Gastroesophageal sphincter (tissue), 4 donors: ENCODE results near the gene KRTAP10-8. TPM values are rescaled to one million over a fixed set of nuclear protein-coding genes. Genes with fewer than 3 reads are reported as not detected.
"Not testable (repeated sequence)": the region's sequence is repeated elsewhere in the genome, so short reads cannot be mapped to it uniquely, and the experiment has no call there.

Source experiments
- ATAC-seq: fragments of 150-250 bp; one replicate; pipeline ENCODE4 v1.9.1; 2016; ENCODE audit warnings: mild to moderate bottlenecking, moderate library complexity
- H3K27ac ChIP-seq, 4 donors: fragments of 200-600 bp; sonication (generic) in 3 of 4; 1 replicate in 3 of 4; 2 replicates in 1 of 4; pipeline ENCODE4 v1.5.1; 2016 to 2019
- H3K27me3 ChIP-seq: fragments of 200-600 bp; sonication (generic); one replicate; pipeline ENCODE4 v1.5.1; 2019
- H3K36me3 ChIP-seq, 2 donors: fragments of 200-600 bp; sonication (generic); one replicate each; pipeline ENCODE4 v1.5.1; 2019; ENCODE audit warnings: control low read depth in 1 of 2
- H3K4me1 ChIP-seq, 3 donors: fragments of 200-600 bp; sonication (generic); 1 replicate in 2 of 3; 2 replicates in 1 of 3; pipeline ENCODE4 v1.5.1; 2016 to 2019; ENCODE audit warnings: control low read depth in 2 of 3
- H3K4me3 ChIP-seq, 2 donors: fragments of 200-600 bp; sonication (generic); one replicate each; pipeline ENCODE4 v1.5.1; 2019; ENCODE audit warnings: mild to moderate bottlenecking in 1 of 2, moderate library complexity in 1 of 2
- H3K9me3 ChIP-seq, 3 donors: fragments of 200-600 bp; sonication (generic); one replicate each; pipeline ENCODE4 v1.5.1; 2017 to 2019; ENCODE audit warnings: control low read depth in 2 of 3
- CTCF ChIP-seq, 4 experiments: fragments of 200-600 bp in 2 of 4; fragments of 450-650 bp in 2 of 4; sonication (generic) in 1 of 4; IDR thresholded peaks; one replicate each; pipeline ENCODE4 v1.5.1; 2017 to 2019; ENCODE audit warnings: antibody characterized with exemption in 4 of 4, mild to moderate bottlenecking in 2 of 4, moderate library complexity in 2 of 4
- EP300 ChIP-seq: sonication (generic); formaldehyde crosslinking; IDR thresholded peaks from one replicate; pipeline ENCODE4 v1.6.1; 2017; ENCODE audit warnings: antibody characterized with exemption, mild to moderate bottlenecking
- POLR2A ChIP-seq, 2 donors: fragments of 450-650 bp; IDR thresholded peaks; one replicate each; pipeline ENCODE4 v1.6.1; 2017; ENCODE audit warnings: antibody characterized with exemption in 2 of 2, mild to moderate bottlenecking in 2 of 2, moderate library complexity in 1 of 2
- POLR2AphosphoS5 ChIP-seq: sonication (generic); formaldehyde crosslinking; IDR thresholded peaks from one replicate; pipeline ENCODE4 v1.6.1; 2017; ENCODE audit warnings: antibody characterized with exemption
- WGBS, 2 donors: methylation state at CpG; one replicate each; pipeline ENCODE4 v1.1.5; 2018; ENCODE audit warnings: low coverage in 1 of 2; 5-methylcytosine and 5-hydroxymethylcytosine counted together
- total RNA-seq, 4 donors: library from RNA; depleted of rRNA; stranded (reverse); fragments of >200 nt; gene quantifications; one replicate each; pipeline ENCODE4 v1.1.0, GENCODE V29; 2016

Gene KRTAP10-8
- total RNA-seq, 4 donors from 2014 or later = not detected

- Histone ChIP-seq H3K27ac (no peak overlapping the region), H3K4me3 (no peak overlapping the region), H3K4me1 (no peaks in the 10 kb centered on the region), H3K27me3 (peaks cover 39% of the 10 kb centered on the region), H3K9me3 (peaks cover 0 to 54% (median 0%) of the 10 kb centered on the region in 3 donors), H3K36me3 (no peaks in the 10 kb centered on the region)
- TF ChIP-seq POLR2A (IDR thresholded peaks at IDR 0.05) = no peak
- TF ChIP-seq POLR2AphosphoS5 = no peak
- no peak for TF ChIP-seq EP300
- 70 to 80% methylated on average over 1 to 7 of the region's 10 CpGs for WGBS, 2 donors
- no peak for ATAC-seq
Observed at GRCh38 chr21:44626262-44626661, 14.4 kb downstream of the KRTAP10-8 start.

GRCh38 chr21:44626673-44627143 is 14.8 kb downstream of the KRTAP10-8 start, which contains the start of gene KRTAP10-9:
Gene KRTAP10-9 (plus strand): TSS chr21:44627093. CDS start chr21:44627172, 79 bp downstream.
- Histone ChIP-seq H3K4me1 (no peaks in the 10 kb centered on the region), H3K27ac (no peak within 1 kb of the TSS), H3K27me3 (peaks cover 39% of the 10 kb centered on the region), H3K36me3 (no peaks in the 10 kb centered on the region), H3K4me3 (no peak within 1 kb of the TSS), H3K9me3 (peaks cover 0 to 58% (median 0%) of the 10 kb centered on the region in 3 donors)
- WGBS, 2 donors = 40 to 55% methylated on average over 1 to 4 of the region's 7 CpGs
- ATAC-seq = no peak
- TF ChIP-seq CTCF (IDR thresholded peaks at IDR 0.05) (no peak), POLR2AphosphoS5 (no peak), POLR2A (IDR thresholded peaks at IDR 0.05) (no peak), EP300 (no peak)

- H3K27ac ChIP-seq, H3K36me3 ChIP-seq, H3K4me3 ChIP-seq, H3K4me1 ChIP-seq, ATAC-seq: not testable (repeated sequence)
- H3K27me3 ChIP-seq = peaks cover 39% of the 10 kb centered on the region
- H3K9me3 ChIP-seq = peaks cover 0 to 63% (median 0%) of the 10 kb centered on the region in 3 donors
- WGBS, 2 donors = 69 to 80% methylated on average over 3 to 5 of the region's 20 CpGs
Observed at GRCh38 chr21:44627181-44627822, 15.4 kb downstream of the KRTAP10-8 start.

- not testable (repeated sequence) for ATAC-seq, H3K27ac ChIP-seq, H3K36me3 ChIP-seq, H3K4me3 ChIP-seq, H3K4me1 ChIP-seq
- WGBS, 2 donors = 13% methylated on average over 7 of the region's 15 CpGs; no CpG with 5 or more reads in 1 of the 2 donors
- H3K9me3 ChIP-seq = peaks cover 0 to 63% (median 0%) of the 10 kb centered on the region in 3 donors
- H3K27me3 ChIP-seq = peaks cover 39% of the 10 kb centered on the region
Observed at GRCh38 chr21:44627831-44628233, 16.0 kb downstream of the KRTAP10-8 start.

GRCh38 chr21:44628707-44629391 is 17.0 kb downstream of the KRTAP10-8 start:
- H3K9me3 ChIP-seq = peaks cover 0 to 57% (median 0%) of the 10 kb centered on the region in 3 donors
- peaks cover 39% of the 10 kb centered on the region for H3K27me3 ChIP-seq
- no peaks in the 10 kb centered on the region for H3K36me3 ChIP-seq
- no peak for ATAC-seq
- no CpG with 5 or more reads among the region's 18 CpGs for WGBS, 2 donors
- no peaks in the 10 kb centered on the region for H3K4me1 ChIP-seq
- H3K27ac ChIP-seq = no peak overlapping the region
- TF ChIP-seq POLR2AphosphoS5 = no peak
- TF ChIP-seq POLR2A (IDR thresholded peaks at IDR 0.05) = no peak
- TF ChIP-seq EP300 = no peak
- no peak for TF ChIP-seq CTCF (IDR thresholded peaks at IDR 0.05)
- no peak overlapping the region for H3K4me3 ChIP-seq

- H3K9me3 ChIP-seq = peaks cover 0 to 45% (median 0%) of the 10 kb centered on the region in 3 donors
- H3K27me3 ChIP-seq = peaks cover 39% of the 10 kb centered on the region
- no peaks in the 10 kb centered on the region for H3K36me3 ChIP-seq
- H3K4me1 ChIP-seq = no peaks in the 10 kb centered on the region
- no peak overlapping the region for H3K27ac ChIP-seq
- WGBS, 2 donors = 60% methylated on average over 2 of the region's 2 CpGs; no CpG with 5 or more reads in 1 of the 2 donors
- TF ChIP-seq CTCF (IDR thresholded peaks at IDR 0.05) (no peak), EP300 (no peak), POLR2AphosphoS5 (no peak), POLR2A (IDR thresholded peaks at IDR 0.05) (no peak)
- ATAC-seq = no peak
- H3K4me3 ChIP-seq = no peak overlapping the region
Observed at GRCh38 chr21:44630440-44630839, 18.6 kb downstream of the KRTAP10-8 start.
